Common myeloid progenitor, CD34-positive (primary cell): ENCODE data around the gene OPHN1.
A peak's percentile ranks its signal among the peaks of the same experiment; 100 is the strongest.

ENCODE experiments used
- CTCF ChIA-PET: fragments of 350-600 bp; sonication (Branson Sonifier 250); formaldehyde crosslinking; loops from one replicate; lab custom pipeline; 2021; ENCODE audit warnings: antibody characterized with exemption; lab: Charles Lee
- POLR2A ChIA-PET: fragments of 350-600 bp; sonication (Branson Sonifier 250); formaldehyde crosslinking; loops from one replicate; lab custom pipeline; 2021; ENCODE audit warnings: antibody characterized with exemption; lab: Charles Lee
- DNase-seq, 3 donors: peaks; one replicate each; pipeline versions ENCODE4 v3.0.0 to v3.0.0-alpha.2; 2013
- H3K27ac ChIP-seq, 2 experiments: 1 replicate in 1 of 2; 2 replicates in 1 of 2; pipeline ENCODE4 v1.7.0; 2013; ENCODE audit warnings: inconsistent platforms in 2 of 2, low read length in 2 of 2, mild to moderate bottlenecking in 2 of 2, low read depth in 1 of 2, moderate library complexity in 1 of 2; ENCODE audit not compliant: severe bottlenecking in 2 of 2, insufficient read depth in 1 of 2, poor library complexity in 1 of 2
- H3K27me3 ChIP-seq, 5 experiments: replicated peaks in 2 of 5; 1 replicate in 3 of 5; 2 replicates in 2 of 5; pipeline versions ENCODE4 v1.6.1 to v1.7.0; 2013; ENCODE audit warnings: low read length in 4 of 5, mild to moderate bottlenecking in 2 of 5, moderate library complexity in 2 of 5, inconsistent platforms in 1 of 5; ENCODE audit not compliant: insufficient read depth in 5 of 5, control insufficient read depth in 4 of 5
- H3K36me3 ChIP-seq, 4 experiments: 1 replicate in 2 of 4; 2 replicates in 2 of 4; pipeline versions ENCODE4 v1.6.1 to v1.7.0; 2013; ENCODE audit warnings: low read length in 3 of 4, control low read depth in 1 of 4, mild to moderate bottlenecking in 1 of 4; ENCODE audit not compliant: control insufficient read depth in 4 of 4, insufficient read depth in 4 of 4
- H3K4me1 ChIP-seq, 4 experiments: 1 replicate in 3 of 4; 2 replicates in 1 of 4; pipeline versions ENCODE4 v1.6.1 to v1.7.1; 2013; ENCODE audit warnings: low read length in 3 of 4, mild to moderate bottlenecking in 3 of 4, control low read depth in 1 of 4, inconsistent platforms in 1 of 4, moderate library complexity in 1 of 4; ENCODE audit not compliant: control insufficient read depth in 4 of 4, insufficient read depth in 4 of 4; ENCODE audit errors: control extremely low read depth in 1 of 4
- H3K4me3 ChIP-seq, 7 experiments: 1 replicate in 4 of 7; 2 replicates in 3 of 7; pipeline versions ENCODE4 v1.5.1 to v1.7.0; 2013; ENCODE audit warnings: mild to moderate bottlenecking in 7 of 7, low read length in 6 of 7, moderate library complexity in 6 of 7, inconsistent platforms in 2 of 7, low read depth in 2 of 7, control low read depth in 1 of 7; ENCODE audit not compliant: insufficient read depth in 4 of 7, control insufficient read depth in 1 of 7; ENCODE audit errors: extremely low read depth in 1 of 7
- H3K9me3 ChIP-seq, 5 experiments: 1 replicate in 4 of 5; 2 replicates in 1 of 5; pipeline versions ENCODE4 v1.6.1 to v1.7.1; 2013; ENCODE audit warnings: low read length in 4 of 5, mild to moderate bottlenecking in 2 of 5, inconsistent platforms in 1 of 5, low read depth in 1 of 5, moderate library complexity in 1 of 5; ENCODE audit not compliant: control insufficient read depth in 4 of 5, insufficient read depth in 2 of 5; ENCODE audit errors: control extremely low read depth in 1 of 5
- WGBS: methylation state at CpG from one replicate; pipeline ENCODE4 v1.1.5; 2013; ENCODE audit not compliant: insufficient coverage; 5-methylcytosine and 5-hydroxymethylcytosine counted together

Gene OPHN1

DNA sequence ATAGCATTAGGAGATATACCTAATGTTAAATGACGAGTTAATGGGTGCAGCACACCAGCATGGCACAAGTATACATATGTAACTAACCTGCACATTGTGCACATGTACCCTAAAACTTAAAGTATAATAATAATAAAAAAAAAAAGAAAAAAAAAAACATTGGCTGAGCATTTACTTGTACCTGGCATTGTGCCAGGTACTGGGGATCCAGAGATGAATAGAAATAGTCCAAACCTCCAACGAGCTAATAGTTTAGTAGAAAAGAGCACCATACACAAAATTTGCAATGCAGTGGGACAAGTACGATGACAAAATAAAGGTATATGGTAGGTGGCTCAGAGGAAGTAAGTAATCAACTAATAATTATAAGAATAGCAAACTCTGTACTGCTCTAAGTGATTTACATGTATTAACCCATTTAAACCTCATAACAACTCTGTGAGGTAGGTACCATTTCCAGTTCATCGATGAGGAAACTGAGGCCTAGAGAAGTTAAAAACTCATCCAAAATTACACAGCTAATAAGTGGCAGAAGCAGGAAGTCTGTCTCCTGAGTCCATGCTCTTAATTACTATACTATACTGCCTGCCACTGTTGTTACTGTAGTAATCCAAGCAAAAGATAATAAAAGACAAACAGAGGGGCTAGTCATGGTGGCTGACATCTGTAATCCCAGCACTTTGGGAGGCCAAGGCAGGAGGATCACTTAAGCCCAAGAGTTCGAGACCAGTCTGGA lies 319.3 kb downstream of the OPHN1 start:
- Histone ChIP-seq H3K36me3 (peaks cover 0 to 2% (median 0%) of the 10 kb centered on the region in 4 experiments), H3K27me3 (no peaks in the 10 kb centered on the region), H3K4me3 (no peak overlapping the region), H3K27ac (peak overlapping the region in 1 of 2 experiments; percentile 34), H3K9me3 (no peaks in the 10 kb centered on the region), H3K4me1 (peaks cover 0 to 26% (median 11%) of the 10 kb centered on the region in 4 experiments)
- DNase-seq: peak in 1 of 3 donors; percentile 14
- ChIA-PET POLR2A (no interaction called here), CTCF (interaction anchor here (0.9 kb wide), 1 partner anchor 66 kb away, joined by 3 read pairs; no protein-coding TSS in a partner anchor)
- 84% methylated on average over 2 of the region's 5 CpGs for WGBS

DNA sequence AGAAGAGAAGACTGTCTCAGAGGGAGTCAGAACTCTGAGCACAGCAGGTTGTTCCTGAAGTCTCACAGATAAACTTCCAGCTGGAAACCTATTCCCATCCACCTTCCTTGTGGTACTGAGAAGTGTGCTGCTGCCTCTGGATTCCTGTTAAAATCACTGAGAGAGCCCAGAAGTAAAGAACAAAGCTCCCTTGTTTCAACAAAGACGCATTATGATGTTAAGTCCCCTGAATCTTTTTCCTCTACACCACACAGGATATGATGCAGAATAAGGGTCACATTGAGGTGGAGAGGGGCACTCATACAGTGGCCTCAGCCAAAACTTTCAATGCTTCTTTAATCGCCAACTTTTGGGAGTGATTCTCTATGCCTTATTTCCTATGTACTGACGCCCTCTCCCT lies 321.0 kb downstream of the OPHN1 start:
- POLR2A ChIA-PET: no interaction called here
- DNase-seq: peak in 1 of 3 donors; percentile 28
- CTCF ChIA-PET: no interaction called here
- Histone ChIP-seq H3K27me3 (no peaks in the 10 kb centered on the region), H3K4me1 (peaks cover 0 to 26% (median 11%) of the 10 kb centered on the region in 4 experiments), H3K9me3 (no peaks in the 10 kb centered on the region), H3K36me3 (peaks cover 0 to 2% (median 0%) of the 10 kb centered on the region in 4 experiments), H3K27ac (no peak overlapping the region), H3K4me3 (no peak overlapping the region)
- WGBS: 68% methylated on average over 2 of the region's 3 CpGs

DNA sequence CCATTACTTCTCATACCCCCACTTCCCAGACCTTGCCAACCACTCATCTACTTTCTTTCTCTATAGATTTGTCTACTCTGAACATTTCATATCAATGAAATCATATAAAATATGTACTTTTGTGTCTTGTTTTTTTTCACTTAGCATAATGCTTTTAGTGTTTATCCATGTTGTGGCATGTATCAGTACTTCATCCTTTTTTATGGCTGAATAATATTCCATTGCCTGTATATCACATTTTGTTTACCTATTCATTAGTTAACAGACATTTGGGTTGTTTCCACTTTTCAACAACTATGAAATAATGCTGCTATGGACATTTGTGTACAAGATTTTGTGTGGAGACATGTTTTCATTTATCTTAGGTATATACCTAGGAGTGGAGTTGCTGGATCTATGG lies 324.1 kb downstream of the OPHN1 start:
- peaks cover 0 to 2% (median 0%) of the 10 kb centered on the region in 4 experiments for H3K36me3 ChIP-seq
- no peak for DNase-seq
- no peaks in the 10 kb centered on the region for H3K27me3 ChIP-seq
- H3K27ac ChIP-seq: no peak overlapping the region
- no peaks in the 10 kb centered on the region for H3K9me3 ChIP-seq
- ChIA-PET POLR2A (no interaction called here), CTCF (no interaction called here)
- no peak overlapping the region for H3K4me3 ChIP-seq
- H3K4me1 ChIP-seq: peaks cover 0 to 10% (median 3%) of the 10 kb centered on the region in 4 experiments

DNA sequence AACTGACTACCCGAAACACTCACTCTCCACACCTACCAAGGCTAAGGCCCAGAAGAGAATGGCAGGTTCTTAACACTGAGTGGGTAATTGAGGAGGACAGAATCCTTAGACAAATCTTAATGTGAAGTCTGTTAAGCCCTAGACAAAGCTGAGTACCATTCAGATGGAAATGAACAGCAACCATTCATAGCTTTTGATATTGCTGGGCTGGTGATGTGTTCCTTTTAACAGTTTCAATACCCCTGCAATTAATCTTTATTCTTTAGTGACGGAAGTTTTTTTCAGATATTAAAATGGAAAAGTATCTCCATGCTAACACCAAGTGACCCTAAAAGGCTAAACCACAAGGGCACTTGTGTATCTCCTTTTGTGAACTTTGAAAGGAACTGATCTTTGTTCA lies 334.9 kb downstream of the OPHN1 start:
- peaks cover 0 to 2% (median 0%) of the 10 kb centered on the region in 4 experiments for H3K36me3 ChIP-seq
- CTCF ChIA-PET: no interaction called here
- POLR2A ChIA-PET: no interaction called here

DNA sequence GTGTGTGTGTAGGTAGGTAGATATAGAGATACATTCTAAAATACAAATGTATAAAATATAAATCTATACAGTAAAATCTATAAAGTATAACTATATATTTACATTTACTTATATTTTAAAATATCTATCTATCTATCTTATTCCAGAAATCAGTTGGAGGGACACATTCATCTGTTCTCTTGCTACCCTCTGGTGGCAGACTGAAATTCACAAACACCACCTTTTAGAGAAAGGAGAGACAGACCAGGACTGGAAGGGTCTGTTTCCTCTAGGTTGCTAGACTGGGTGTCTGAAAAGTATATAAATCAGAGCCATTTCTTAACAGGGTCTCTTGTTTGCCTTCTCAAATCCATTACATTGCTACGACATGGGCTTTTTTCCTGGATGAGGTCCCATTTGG lies 343.0 kb downstream of the OPHN1 start:
- 83% methylated on average over 1 of the region's 1 CpG for WGBS
- Histone ChIP-seq H3K4me3 (no peak overlapping the region), H3K36me3 (no peaks in the 10 kb centered on the region), H3K4me1 (no peaks in the 10 kb centered on the region), H3K9me3 (no peaks in the 10 kb centered on the region), H3K27me3 (no peaks in the 10 kb centered on the region), H3K27ac (no peak overlapping the region)
- POLR2A ChIA-PET: no interaction called here
- DNase-seq: peak in 2 of 3 donors; percentile 21 to 23
- CTCF ChIA-PET: interaction anchor here (0.6 kb wide), 1 partner anchor 22 kb away, joined by 3 read pairs; no protein-coding TSS in a partner anchor

More for the DNA sequence above, 334.9 kb downstream of the OPHN1 start:
- Histone ChIP-seq H3K4me1 (no peaks in the 10 kb centered on the region), H3K27ac (no peak overlapping the region), H3K9me3 (no peaks in the 10 kb centered on the region), H3K27me3 (no peaks in the 10 kb centered on the region), H3K4me3 (no peak overlapping the region)
- no peak for DNase-seq
- 100% methylated on average over 1 of the region's 2 CpGs for WGBS

DNA sequence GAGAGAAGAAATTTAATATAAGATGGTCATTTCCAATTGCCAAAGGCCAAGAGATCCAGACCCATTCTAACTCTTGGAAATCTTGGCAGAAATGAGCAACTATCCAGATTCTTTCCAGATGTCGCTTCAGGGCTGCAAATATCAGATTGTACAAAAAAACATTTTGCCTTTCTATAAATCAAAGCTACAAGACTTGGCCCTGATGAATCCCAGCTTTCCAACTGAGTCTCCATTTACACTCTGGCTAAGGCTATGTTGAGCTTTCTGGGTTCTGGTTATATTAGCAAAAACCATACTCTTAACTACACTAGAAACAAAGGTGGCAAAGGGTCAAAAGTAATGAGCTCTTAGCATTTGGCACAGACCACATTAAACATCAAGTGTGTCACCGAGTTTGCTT lies 345.8 kb downstream of the OPHN1 start:
- no peak for DNase-seq
- POLR2A ChIA-PET: no interaction called here
- Histone ChIP-seq H3K36me3 (no peaks in the 10 kb centered on the region), H3K27me3 (no peaks in the 10 kb centered on the region), H3K9me3 (peaks cover 0 to 3% (median 0%) of the 10 kb centered on the region in 5 experiments), H3K4me3 (no peak overlapping the region), H3K4me1 (no peaks in the 10 kb centered on the region), H3K27ac (no peak overlapping the region)
- CTCF ChIA-PET: no interaction called here
- WGBS: 65% methylated on average over 2 of the region's 2 CpGs

DNA sequence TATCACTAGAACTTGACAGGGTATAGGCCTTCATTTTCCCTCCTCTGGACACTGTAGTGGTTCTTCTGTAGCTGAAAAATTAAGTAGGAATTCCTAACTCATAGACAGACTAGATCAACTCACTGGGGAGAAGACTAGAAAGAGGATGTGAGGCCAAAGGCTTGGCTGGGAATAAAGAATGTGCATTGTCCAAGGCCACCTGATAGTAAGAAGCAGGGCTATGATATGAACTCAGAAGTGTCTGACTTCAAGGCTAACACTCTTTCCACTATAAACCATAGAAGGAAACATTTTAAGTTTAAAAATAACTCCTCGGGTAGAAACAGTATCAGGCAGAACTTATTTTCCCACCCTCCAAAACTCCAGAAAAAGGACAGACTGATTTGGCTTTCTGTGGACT lies 346.6 kb downstream of the OPHN1 start:
- no CpG with 5 or more reads among the region's 1 CpG for WGBS
- Histone ChIP-seq H3K27me3 (no peaks in the 10 kb centered on the region), H3K9me3 (peaks cover 0 to 4% (median 0%) of the 10 kb centered on the region in 5 experiments), H3K4me1 (no peaks in the 10 kb centered on the region), H3K27ac (no peak overlapping the region), H3K4me3 (no peak overlapping the region), H3K36me3 (no peaks in the 10 kb centered on the region)
- DNase-seq: no peak
- ChIA-PET CTCF (no interaction called here), POLR2A (no interaction called here)
